ENCODE data around the gene PSMD4. TPM values are rescaled to one million over a fixed set of nuclear protein-coding genes. Genes with fewer than 3 reads are reported as not detected.

The PSMD4 gene
- total RNA-seq, 1 experiment from 2014 or later, result 312 TPM

GRCh38 chr1:151289080-151289935 is 34.8 kb downstream of the PSMD4 start:
- Histone ChIP-seq H3K27me3 (replicated peaks; ENCODE audit: insufficient read depth, low read depth, low read length, poor library complexity) (no peaks in the 10 kb centered on the region), H3K4me1 (ENCODE audit: insufficient read depth, low read length, poor library complexity, severe bottlenecking) (no peaks in the 10 kb centered on the region), H3K27ac (ENCODE audit: low read depth, low read length, poor library complexity, severe bottlenecking) (no peak overlapping the region), H3K9me3 (ENCODE audit: low read depth, low read length, poor library complexity, severe bottlenecking) (no peaks in the 10 kb centered on the region), H3K4me3 (ENCODE audit: low read depth, low read length, poor library complexity, severe bottlenecking) (no peak overlapping the region), H3K36me3 (ENCODE audit: insufficient read depth, low read length, poor library complexity, severe bottlenecking) (peaks cover 69% of the 10 kb centered on the region)
- DNase-seq (ENCODE audit: low spot score), result no peak
- no peak for TF ChIP-seq CTCF (conservative IDR thresholded peaks at IDR 0.05; ENCODE audit: low read depth, low read length)
- TF ChIP-seq EZH2 (IDR thresholded peaks at IDR 0.05; ENCODE audit: borderline replicate concordance, low read depth, low read length, poor library complexity, severe bottlenecking), result no peak
- intact Hi-C loops (cut with micrococcal nuclease; ENCODE audit: unreplicated experiment), result no loop called here
- ChIA-PET CTCF (no interaction called here), POLR2A (ENCODE audit: low non-redundant PET) (interaction anchor here (0.7 kb wide), 1 partner anchor 94 kb away, joined by 3 read pairs; no protein-coding TSS in a partner anchor)
- BruUV-seq (replicated peaks), result no TSS peak

GRCh38 chr1:151289991-151290708 is 35.6 kb downstream of the PSMD4 start:
- Histone ChIP-seq H3K27me3 (replicated peaks; ENCODE audit: insufficient read depth, low read depth, low read length, poor library complexity) (no peaks in the 10 kb centered on the region), H3K36me3 (ENCODE audit: insufficient read depth, low read length, poor library complexity, severe bottlenecking) (peaks cover 77% of the 10 kb centered on the region), H3K4me1 (ENCODE audit: insufficient read depth, low read length, poor library complexity, severe bottlenecking) (no peaks in the 10 kb centered on the region), H3K9me3 (ENCODE audit: low read depth, low read length, poor library complexity, severe bottlenecking) (no peaks in the 10 kb centered on the region), H3K4me3 (ENCODE audit: low read depth, low read length, poor library complexity, severe bottlenecking) (no peak overlapping the region), H3K27ac (ENCODE audit: low read depth, low read length, poor library complexity, severe bottlenecking) (no peak overlapping the region)
- no TSS peak for BruUV-seq (replicated peaks)
- ChIA-PET CTCF (no interaction called here), POLR2A (ENCODE audit: low non-redundant PET) (no interaction called here)
- no peak for DNase-seq (ENCODE audit: low spot score)
- intact Hi-C loops (cut with micrococcal nuclease; ENCODE audit: unreplicated experiment), result no loop called here
- TF ChIP-seq EZH2 (IDR thresholded peaks at IDR 0.05; ENCODE audit: borderline replicate concordance, low read depth, low read length, poor library complexity, severe bottlenecking) (no peak), CTCF (conservative IDR thresholded peaks at IDR 0.05; ENCODE audit: low read depth, low read length) (no peak)

GRCh38 chr1:151290709-151291303 is 36.3 kb downstream of the PSMD4 start:
- DNase-seq (ENCODE audit: low spot score), result no peak
- POLR2A ChIA-PET (ENCODE audit: low non-redundant PET), result no interaction called here
- Histone ChIP-seq H3K4me3 (ENCODE audit: low read depth, low read length, poor library complexity, severe bottlenecking) (no peak overlapping the region), H3K27ac (ENCODE audit: low read depth, low read length, poor library complexity, severe bottlenecking) (no peak overlapping the region), H3K9me3 (ENCODE audit: low read depth, low read length, poor library complexity, severe bottlenecking) (no peaks in the 10 kb centered on the region), H3K36me3 (ENCODE audit: insufficient read depth, low read length, poor library complexity, severe bottlenecking) (peaks cover 81% of the 10 kb centered on the region), H3K4me1 (ENCODE audit: insufficient read depth, low read length, poor library complexity, severe bottlenecking) (no peaks in the 10 kb centered on the region), H3K27me3 (replicated peaks; ENCODE audit: insufficient read depth, low read depth, low read length, poor library complexity) (no peaks in the 10 kb centered on the region)
- no TSS peak for BruUV-seq (replicated peaks)
- CTCF ChIA-PET, result no interaction called here
- intact Hi-C loops (cut with micrococcal nuclease; ENCODE audit: unreplicated experiment), result no loop called here
- no peak for TF ChIP-seq CTCF (conservative IDR thresholded peaks at IDR 0.05; ENCODE audit: low read depth, low read length)
- no peak for TF ChIP-seq EZH2 (IDR thresholded peaks at IDR 0.05; ENCODE audit: borderline replicate concordance, low read depth, low read length, poor library complexity, severe bottlenecking)
